Globus pallidus (tissue), 1 donor: ENCODE results near the gene ITGA5.
A peak's percentile ranks its signal among the peaks of the same experiment; 100 is the strongest.

ENCODE experiments used
- DNase-seq: peaks from one replicate; pipeline ENCODE4 v3.0.0-alpha.2; 2015; ENCODE audit warnings: low spot score

The ITGA5 gene

GRCh38 chr12:54411391-54412241, 7.5 kb downstream of the ITGA5 start:
- no peak for DNase-seq

- DNase-seq = no peak
These were observed 9.8 kb downstream of the ITGA5 start for GRCh38 chr12:54409267-54409666.

- DNase-seq = no peak
These were observed 11.7 kb downstream of the ITGA5 start for GRCh38 chr12:54407183-54407905.

- no peak for DNase-seq
These were observed 13.5 kb downstream of the ITGA5 start for GRCh38 chr12:54405573-54405972.

- no peak for DNase-seq
These were observed 14.0 kb downstream of the ITGA5 start for GRCh38 chr12:54405106-54405505.

- no peak for DNase-seq
These were observed 14.7 kb downstream of the ITGA5 start for GRCh38 chr12:54404061-54405004.

- DNase-seq = no peak
These were observed 17.9 kb downstream of the ITGA5 start for GRCh38 chr12:54401119-54401518.

GRCh38 chr12:54398995-54399793, 19.9 kb downstream of the ITGA5 start:
- DNase-seq = peak; percentile 79

GRCh38 chr12:54398218-54398617, 20.8 kb downstream of the ITGA5 start:
- DNase-seq = no peak

- DNase-seq = no peak
These were observed 21.9 kb downstream of the ITGA5 start for GRCh38 chr12:54397157-54397556.

GRCh38 chr12:54395545-54395944, 23.5 kb downstream of the ITGA5 start:
- DNase-seq = no peak

- DNase-seq = no peak
These were observed 24.1 kb downstream of the ITGA5 start for GRCh38 chr12:54394986-54395385.

GRCh38 chr12:54394281-54394719, 24.8 kb downstream of the ITGA5 start:
- DNase-seq = no peak

GRCh38 chr12:54393743-54394142, 25.3 kb downstream of the ITGA5 start:
- no peak for DNase-seq

GRCh38 chr12:54393207-54393609, 25.9 kb downstream of the ITGA5 start:
- no peak for DNase-seq

- no peak for DNase-seq
These were observed 26.4 kb downstream of the ITGA5 start for GRCh38 chr12:54392485-54393206.

GRCh38 chr12:54390668-54391551, 28.2 kb downstream of the ITGA5 start:
- no peak for DNase-seq

- DNase-seq = no peak
These were observed 28.8 kb downstream of the ITGA5 start for GRCh38 chr12:54390176-54390667.

- no peak for DNase-seq
These were observed 29.4 kb downstream of the ITGA5 start for GRCh38 chr12:54389607-54390175.
